ENCODE results near the gene LIPG. TPM values are rescaled to one million over a fixed set of nuclear protein-coding genes. Genes with fewer than 3 reads are reported as not detected.

The LIPG gene
- total RNA-seq, 1 experiment from 2014 or later, result 6.1 TPM

DNA sequence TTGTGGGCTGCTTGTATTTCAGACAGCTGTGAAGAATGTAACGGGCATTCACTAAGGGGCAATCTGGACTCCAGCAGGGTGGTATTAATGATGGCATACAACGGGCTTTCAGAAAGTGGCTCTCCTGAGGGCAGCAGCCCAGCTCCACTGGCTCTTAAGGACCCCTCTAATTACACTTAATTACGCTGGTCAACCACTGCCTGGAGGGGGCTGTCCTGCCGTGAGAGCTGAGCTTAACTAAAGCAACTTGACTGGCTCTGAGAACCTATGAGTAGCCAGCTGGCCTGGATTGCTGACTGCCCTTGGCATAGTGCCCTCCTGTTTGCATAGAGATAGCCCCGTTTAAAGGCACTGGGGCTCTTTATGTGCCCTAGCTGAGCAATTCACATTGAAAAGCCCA, 3.8 kb downstream of the LIPG start:
- no peak overlapping the region for H4K5ac ChIP-seq (ENCODE audit: insufficient read length, low read depth, low read length)
- no peaks in the 10 kb centered on the region; the same call in 1 of the 2 replicates for H3K27me3 ChIP-seq (ENCODE audit: insufficient read depth, low read length)
- peaks cover 4% of the 10 kb centered on the region; the same call in 1 of the 2 replicates for H3K4me1 ChIP-seq (ENCODE audit: insufficient read depth, low read length)
- H3K14ac ChIP-seq (ENCODE audit: insufficient read depth, low read length), result no peak overlapping the region
- no peak overlapping the region for H4K8ac ChIP-seq (replicated peaks; ENCODE audit: insufficient read length, low read depth, low read length)
- H2BK20ac ChIP-seq (ENCODE audit: low read depth, low read length, poor library complexity, severe bottlenecking), result no peak overlapping the region
- H3K23me2 ChIP-seq (ENCODE audit: insufficient read length, low read depth, low read length, poor library complexity, severe bottlenecking), result peaks cover 23% of the 10 kb centered on the region
- no peak overlapping the region for H3K23ac ChIP-seq (ENCODE audit: insufficient read length, low read depth, low read length)
- H3K4me2 ChIP-seq (ENCODE audit: insufficient read depth, insufficient read length, low read length), result no peak overlapping the region
- no peaks in the 10 kb centered on the region for H3K9me3 ChIP-seq (ENCODE audit: control insufficient read depth, low read depth, low read length)
- no CpG with 5 or more reads among the region's 5 CpGs for WGBS (ENCODE audit: extremely low coverage, insufficient read length, low lambda C conversion rate)
- TF ChIP-seq, protein P1, sequence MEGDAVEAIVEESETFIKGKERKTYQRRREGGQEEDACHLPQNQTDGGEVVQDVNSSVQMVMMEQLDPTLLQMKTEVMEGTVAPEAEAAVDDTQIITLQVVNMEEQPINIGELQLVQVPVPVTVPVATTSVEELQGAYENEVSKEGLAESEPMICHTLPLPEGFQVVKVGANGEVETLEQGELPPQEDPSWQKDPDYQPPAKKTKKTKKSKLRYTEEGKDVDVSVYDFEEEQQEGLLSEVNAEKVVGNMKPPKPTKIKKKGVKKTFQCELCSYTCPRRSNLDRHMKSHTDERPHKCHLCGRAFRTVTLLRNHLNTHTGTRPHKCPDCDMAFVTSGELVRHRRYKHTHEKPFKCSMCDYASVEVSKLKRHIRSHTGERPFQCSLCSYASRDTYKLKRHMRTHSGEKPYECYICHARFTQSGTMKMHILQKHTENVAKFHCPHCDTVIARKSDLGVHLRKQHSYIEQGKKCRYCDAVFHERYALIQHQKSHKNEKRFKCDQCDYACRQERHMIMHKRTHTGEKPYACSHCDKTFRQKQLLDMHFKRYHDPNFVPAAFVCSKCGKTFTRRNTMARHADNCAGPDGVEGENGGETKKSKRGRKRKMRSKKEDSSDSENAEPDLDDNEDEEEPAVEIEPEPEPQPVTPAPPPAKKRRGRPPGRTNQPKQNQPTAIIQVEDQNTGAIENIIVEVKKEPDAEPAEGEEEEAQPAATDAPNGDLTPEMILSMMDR (conservative IDR thresholded peaks at IDR 0.05), result no peak
- no peak overlapping the region for H4K91ac ChIP-seq (ENCODE audit: insufficient read length, low read depth, low read length)
- no peak overlapping the region for H3K9ac ChIP-seq (ENCODE audit: extremely low read depth, insufficient read length, low read length)
- no peak overlapping the region for H3T11ph ChIP-seq (ENCODE audit: low read length)
- Mint-ChIP-seq H3K27me3 (ENCODE audit: low read depth) (peaks cover 34% of the 10 kb centered on the region), H3K27ac (no peak overlapping the region; a peak in 1 of 7 replicates), H3K4me3 (no peak overlapping the region), H3K36me3 (ENCODE audit: insufficient read depth in 1 of 3, low read depth in 3 of 3) (peaks cover 23 to 31% (median 25%) of the 10 kb centered on the region in 3 experiments), H3K9me3 (no peaks in the 10 kb centered on the region; a peak in 1 of 5 replicates), H3K4me1 (peaks cover 25 to 29% of the 10 kb centered on the region in 2 experiments)
- H2BK15ac ChIP-seq (ENCODE audit: low read depth, low read length), result no peak overlapping the region
- H3K79me2 ChIP-seq (ENCODE audit: insufficient read depth, low read length), result peaks cover 2% of the 10 kb centered on the region; the same call in 1 of the 2 replicates
- H2BK120ac ChIP-seq (ENCODE audit: low read depth, low read length, poor library complexity, severe bottlenecking), result no peak overlapping the region
- no peak overlapping the region for H3K4ac ChIP-seq (ENCODE audit: low read depth, low read length)
- no peaks in the 10 kb centered on the region for H3K79me1 ChIP-seq (ENCODE audit: insufficient read depth, low read depth, low read length, poor library complexity, severe bottlenecking)
- no peak overlapping the region for H3K27ac ChIP-seq (ENCODE audit: insufficient read length, low read depth, low read length)
- no peak for DNase-seq
- no peak overlapping the region for H3K18ac ChIP-seq (ENCODE audit: insufficient read length, low read depth, low read length)
- H3K56ac ChIP-seq (ENCODE audit: insufficient read length, low read depth, low read length), result no peak overlapping the region
- H2BK12ac ChIP-seq (ENCODE audit: insufficient read length, low read depth, low read length), result no peak overlapping the region
- no peak overlapping the region for H2AK5ac ChIP-seq (ENCODE audit: insufficient read length, low read length)
- no peak overlapping the region for H2AFZ ChIP-seq (ENCODE audit: low read length)
- H4K20me1 ChIP-seq (ENCODE audit: control insufficient read depth, insufficient read depth, insufficient read length), result no peaks in the 10 kb centered on the region
- no peak overlapping the region for H2BK5ac ChIP-seq (ENCODE audit: insufficient read length, low read length)
